Glutamatergic neuron (in vitro differentiated cells): ENCODE results near the gene SHROOM4. TPM values are rescaled to one million over a fixed set of nuclear protein-coding genes. Genes with fewer than 3 reads are reported as not detected.

ENCODE experiments used
- DNase-seq: peaks from one replicate; pipeline ENCODE4 v3.0.0; 2022
- H3K27ac Mint-ChIP-seq: one replicate; pipeline ENCODE4 v1.8.0; 2020; ENCODE audit warnings: mild to moderate bottlenecking, mixed read lengths, inconsistent platforms; ENCODE audit not compliant: unreplicated experiment
- H3K27me3 Mint-ChIP-seq: one replicate; pipeline ENCODE4 v1.8.0; 2020; ENCODE audit warnings: mild to moderate bottlenecking, moderate library complexity, mixed read lengths, inconsistent platforms; ENCODE audit not compliant: unreplicated experiment
- H3K36me3 Mint-ChIP-seq: one replicate; pipeline ENCODE4 v1.8.0; 2020; ENCODE audit warnings: mild to moderate bottlenecking, mixed read lengths, inconsistent platforms; ENCODE audit not compliant: unreplicated experiment
- H3K4me1 Mint-ChIP-seq: one replicate; pipeline ENCODE4 v1.8.0; 2020; ENCODE audit warnings: mild to moderate bottlenecking, low read depth, mixed read lengths, inconsistent platforms; ENCODE audit not compliant: unreplicated experiment
- H3K4me3 Mint-ChIP-seq: one replicate; pipeline ENCODE4 v1.8.0; 2020; ENCODE audit warnings: mild to moderate bottlenecking, mixed read lengths, inconsistent platforms; ENCODE audit not compliant: unreplicated experiment
- H3K9me3 Mint-ChIP-seq: one replicate; pipeline ENCODE4 v1.8.0; 2020; ENCODE audit warnings: mild to moderate bottlenecking, moderate library complexity, mixed read lengths, inconsistent platforms; ENCODE audit not compliant: unreplicated experiment
- long read RNA-seq: library from polyadenylated mRNA; unstranded; transcript quantifications from one replicate; pipeline ENCODE4 v2.0.0, GENCODE V29; 2020; ENCODE audit not compliant: unreplicated experiment
- total RNA-seq: library from RNA; stranded (reverse); fragmentation: NEBNext Ultra II Directional; extraction: Animal tissue kit (Norgen Biotek cat#: 25700); gene quantifications from one replicate; pipeline ENCODE4 v1.2.1, GENCODE V29; 2021; ENCODE audit not compliant: unreplicated experiment
- TF ChIP-seq, protein P1 (sequence below): fragments of 200-600 bp; sonication (generic); IDR thresholded peaks from one replicate; pipeline ENCODE4 v1.5.0; 2021; ENCODE audit not compliant: partially characterized antibody, unreplicated experiment

The SHROOM4 gene, protein sequence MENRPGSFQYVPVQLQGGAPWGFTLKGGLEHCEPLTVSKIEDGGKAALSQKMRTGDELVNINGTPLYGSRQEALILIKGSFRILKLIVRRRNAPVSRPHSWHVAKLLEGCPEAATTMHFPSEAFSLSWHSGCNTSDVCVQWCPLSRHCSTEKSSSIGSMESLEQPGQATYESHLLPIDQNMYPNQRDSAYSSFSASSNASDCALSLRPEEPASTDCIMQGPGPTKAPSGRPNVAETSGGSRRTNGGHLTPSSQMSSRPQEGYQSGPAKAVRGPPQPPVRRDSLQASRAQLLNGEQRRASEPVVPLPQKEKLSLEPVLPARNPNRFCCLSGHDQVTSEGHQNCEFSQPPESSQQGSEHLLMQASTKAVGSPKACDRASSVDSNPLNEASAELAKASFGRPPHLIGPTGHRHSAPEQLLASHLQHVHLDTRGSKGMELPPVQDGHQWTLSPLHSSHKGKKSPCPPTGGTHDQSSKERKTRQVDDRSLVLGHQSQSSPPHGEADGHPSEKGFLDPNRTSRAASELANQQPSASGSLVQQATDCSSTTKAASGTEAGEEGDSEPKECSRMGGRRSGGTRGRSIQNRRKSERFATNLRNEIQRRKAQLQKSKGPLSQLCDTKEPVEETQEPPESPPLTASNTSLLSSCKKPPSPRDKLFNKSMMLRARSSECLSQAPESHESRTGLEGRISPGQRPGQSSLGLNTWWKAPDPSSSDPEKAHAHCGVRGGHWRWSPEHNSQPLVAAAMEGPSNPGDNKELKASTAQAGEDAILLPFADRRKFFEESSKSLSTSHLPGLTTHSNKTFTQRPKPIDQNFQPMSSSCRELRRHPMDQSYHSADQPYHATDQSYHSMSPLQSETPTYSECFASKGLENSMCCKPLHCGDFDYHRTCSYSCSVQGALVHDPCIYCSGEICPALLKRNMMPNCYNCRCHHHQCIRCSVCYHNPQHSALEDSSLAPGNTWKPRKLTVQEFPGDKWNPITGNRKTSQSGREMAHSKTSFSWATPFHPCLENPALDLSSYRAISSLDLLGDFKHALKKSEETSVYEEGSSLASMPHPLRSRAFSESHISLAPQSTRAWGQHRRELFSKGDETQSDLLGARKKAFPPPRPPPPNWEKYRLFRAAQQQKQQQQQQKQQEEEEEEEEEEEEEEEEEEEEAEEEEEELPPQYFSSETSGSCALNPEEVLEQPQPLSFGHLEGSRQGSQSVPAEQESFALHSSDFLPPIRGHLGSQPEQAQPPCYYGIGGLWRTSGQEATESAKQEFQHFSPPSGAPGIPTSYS (N-terminal part only)
- total RNA-seq: 0.96 TPM
- long read RNA-seq: 0 reads

DNA sequence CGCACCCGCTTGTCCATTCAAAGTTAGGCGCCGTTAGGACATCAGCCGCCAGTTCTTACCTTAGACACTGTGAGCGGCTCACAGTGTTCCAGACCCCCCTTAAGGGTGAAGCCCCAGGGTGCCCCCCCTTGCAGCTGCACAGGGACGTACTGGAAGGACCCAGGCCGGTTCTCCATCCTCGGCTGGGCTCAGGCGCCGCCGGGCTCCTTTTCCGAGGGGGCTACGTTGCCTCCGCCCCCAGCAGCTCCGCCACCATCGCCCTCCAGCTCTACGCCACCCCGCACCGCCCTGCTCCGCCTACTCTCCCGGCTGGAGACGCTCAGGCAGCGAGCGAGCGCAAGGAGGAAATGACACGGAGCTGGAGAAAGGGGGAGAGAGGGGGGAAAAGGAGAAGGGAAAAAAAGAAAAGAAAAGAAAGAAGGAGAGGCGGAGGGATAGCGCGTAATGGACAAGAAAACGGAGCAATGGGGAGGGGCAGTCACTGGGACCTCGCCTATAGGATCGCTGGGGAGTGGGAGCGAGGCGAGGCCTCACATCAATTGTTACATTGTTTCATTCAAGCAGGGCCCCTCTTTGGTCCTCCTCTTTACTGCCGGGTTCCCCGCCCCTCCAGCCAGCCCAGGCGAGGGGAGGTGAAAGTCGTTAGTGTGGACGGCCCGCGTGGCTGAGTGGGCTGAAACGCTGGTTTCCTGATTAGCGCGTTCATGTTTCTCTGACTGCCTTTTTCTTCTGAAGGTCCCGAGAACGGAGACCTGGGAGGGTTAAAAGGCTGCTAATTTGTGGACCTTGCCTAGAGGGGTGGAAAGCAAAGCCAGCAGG, at the start of gene SHROOM4:
Gene SHROOM4 (minus strand): TSS at position 352 of the 819 bp plus-strand sequence. CDS start 176 bp downstream, at position 176.
- peak; percentile 37 for DNase-seq
- Mint-ChIP-seq H3K27ac (no peak within 1 kb of the TSS), H3K36me3 (no peaks in the 10 kb centered on the region), H3K27me3 (peaks cover 2% of the 10 kb centered on the region), H3K9me3 (no peaks in the 10 kb centered on the region), H3K4me1 (no peaks in the 10 kb centered on the region), H3K4me3 (peak within 1 kb of the TSS; percentile 86)
- TF ChIP-seq, protein P1, sequence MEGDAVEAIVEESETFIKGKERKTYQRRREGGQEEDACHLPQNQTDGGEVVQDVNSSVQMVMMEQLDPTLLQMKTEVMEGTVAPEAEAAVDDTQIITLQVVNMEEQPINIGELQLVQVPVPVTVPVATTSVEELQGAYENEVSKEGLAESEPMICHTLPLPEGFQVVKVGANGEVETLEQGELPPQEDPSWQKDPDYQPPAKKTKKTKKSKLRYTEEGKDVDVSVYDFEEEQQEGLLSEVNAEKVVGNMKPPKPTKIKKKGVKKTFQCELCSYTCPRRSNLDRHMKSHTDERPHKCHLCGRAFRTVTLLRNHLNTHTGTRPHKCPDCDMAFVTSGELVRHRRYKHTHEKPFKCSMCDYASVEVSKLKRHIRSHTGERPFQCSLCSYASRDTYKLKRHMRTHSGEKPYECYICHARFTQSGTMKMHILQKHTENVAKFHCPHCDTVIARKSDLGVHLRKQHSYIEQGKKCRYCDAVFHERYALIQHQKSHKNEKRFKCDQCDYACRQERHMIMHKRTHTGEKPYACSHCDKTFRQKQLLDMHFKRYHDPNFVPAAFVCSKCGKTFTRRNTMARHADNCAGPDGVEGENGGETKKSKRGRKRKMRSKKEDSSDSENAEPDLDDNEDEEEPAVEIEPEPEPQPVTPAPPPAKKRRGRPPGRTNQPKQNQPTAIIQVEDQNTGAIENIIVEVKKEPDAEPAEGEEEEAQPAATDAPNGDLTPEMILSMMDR: no peak

- TF ChIP-seq, protein P1: no peak
- Mint-ChIP-seq H3K4me1 (no peaks in the 10 kb centered on the region), H3K36me3 (no peaks in the 10 kb centered on the region), H3K27ac (no peak overlapping the region), H3K27me3 (no peaks in the 10 kb centered on the region), H3K4me3 (no peak overlapping the region), H3K9me3 (no peaks in the 10 kb centered on the region)
- DNase-seq: no peak
Observed at GRCh38 chrX:50863471-50863870, 49.5 kb upstream of the SHROOM4 start.

DNA sequence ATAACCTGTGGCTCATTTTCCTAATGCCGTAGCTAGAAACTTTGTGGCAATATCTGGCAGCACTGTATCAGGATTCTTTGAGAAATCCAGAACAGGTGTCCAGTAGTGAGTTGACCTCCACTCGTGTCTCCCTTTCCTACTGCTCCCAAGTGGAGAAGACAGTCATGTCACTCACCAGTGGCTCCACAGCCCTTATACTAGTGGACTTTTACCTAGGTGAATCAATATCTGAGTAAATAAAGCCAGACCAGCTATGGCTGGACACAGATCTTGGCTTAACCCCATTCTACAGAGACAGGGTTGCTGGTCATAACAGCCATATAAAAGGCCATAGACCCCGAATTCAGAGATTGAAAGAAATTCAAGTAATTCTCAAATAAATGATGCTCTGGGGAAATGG, 46.5 kb upstream of the SHROOM4 start:
- no peak overlapping the region for H3K27ac Mint-ChIP-seq
- H3K9me3 Mint-ChIP-seq: no peaks in the 10 kb centered on the region
- no peaks in the 10 kb centered on the region for H3K36me3 Mint-ChIP-seq
- H3K4me1 Mint-ChIP-seq: no peaks in the 10 kb centered on the region
- no peak for DNase-seq
- TF ChIP-seq, protein P1: no peak
- H3K4me3 Mint-ChIP-seq: no peak overlapping the region
- no peaks in the 10 kb centered on the region for H3K27me3 Mint-ChIP-seq

DNA sequence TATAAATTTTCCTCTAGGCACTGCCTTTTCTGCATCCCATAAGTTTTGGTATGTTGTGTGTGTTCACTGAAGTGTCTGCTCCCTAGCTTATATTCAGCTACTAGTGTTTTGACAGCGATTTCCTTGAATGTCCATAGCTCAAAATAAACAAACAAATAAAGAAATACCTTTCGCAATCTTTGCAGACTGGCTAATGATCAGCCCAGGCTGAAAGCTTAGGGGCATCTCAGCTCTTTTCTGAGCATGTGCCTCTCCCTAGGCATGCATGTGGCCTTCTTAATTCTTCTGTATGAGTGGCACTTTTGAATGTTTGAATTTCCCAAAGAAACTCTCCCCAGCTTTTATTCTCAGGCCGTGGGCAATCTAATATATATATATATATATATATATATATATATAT, 44.6 kb upstream of the SHROOM4 start:
- no peaks in the 10 kb centered on the region for H3K4me1 Mint-ChIP-seq
- no peaks in the 10 kb centered on the region for H3K36me3 Mint-ChIP-seq
- no peak overlapping the region for H3K27ac Mint-ChIP-seq
- TF ChIP-seq, protein P1: no peak
- no peak overlapping the region for H3K4me3 Mint-ChIP-seq
- H3K9me3 Mint-ChIP-seq: no peaks in the 10 kb centered on the region
- no peak for DNase-seq
- no peaks in the 10 kb centered on the region for H3K27me3 Mint-ChIP-seq
